ENCODE data around the gene KRTAP9-9.
"Not testable (repeated sequence)": the region's sequence is repeated elsewhere in the genome, so short reads cannot be mapped to it uniquely, and the experiment has no call there.

GRCh38 chr17:41232399-41233105 lies 22.6 kb upstream of the KRTAP9-9 start, which contains the start of gene KRTAP9-3:
- TF ChIP-seq CTCF (IDR thresholded peaks at IDR 0.05; ENCODE audit: insufficient read depth, low read depth, low read length); EZH2 (IDR thresholded peaks at IDR 0.05; ENCODE audit: insufficient read depth, low read length): not testable (repeated sequence)

All from astrocyte (in vitro differentiated cells and primary cell).